Measurements from ENCODE around the gene RSU1. TPM values are rescaled to one million over a fixed set of nuclear protein-coding genes. Genes with fewer than 3 reads are reported as not detected.

Gene RSU1
- total RNA-seq, 1 donor from 2014 or later: 39.2 TPM

DNA sequence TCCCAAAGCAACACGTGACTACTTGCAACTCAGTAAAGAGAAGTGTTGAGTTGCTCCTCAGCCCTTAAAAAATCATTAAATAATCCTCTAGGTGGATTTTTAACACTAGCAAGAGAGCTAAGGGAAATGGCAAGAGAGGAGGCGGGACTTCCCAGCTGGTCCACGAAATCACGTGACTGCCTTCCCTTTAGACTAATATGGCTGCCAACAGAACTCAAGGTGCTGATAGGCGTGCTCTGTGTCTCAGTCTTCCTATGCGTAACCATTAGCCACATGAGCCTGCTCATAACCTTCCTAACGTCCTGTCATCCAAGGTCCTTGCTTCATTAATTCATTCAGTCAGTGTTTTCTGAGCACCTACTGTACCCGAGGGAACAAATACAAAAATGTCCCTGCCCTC, 66.0 kb downstream of the RSU1 start:
- H3K27me3 ChIP-seq (ENCODE audit: low read depth): no peaks in the 10 kb centered on the region
- H3K27ac ChIP-seq (replicated peaks): no peak overlapping the region
- no peaks in the 10 kb centered on the region for H3K9me3 ChIP-seq (replicated peaks)
- no peak for TF ChIP-seq CTCF (IDR thresholded peaks at IDR 0.05; ENCODE audit: borderline replicate concordance)
- no peak overlapping the region for H3K4me3 ChIP-seq
- no peak for DNase-seq
- peaks cover 4% of the 10 kb centered on the region for H3K4me1 ChIP-seq
- intact Hi-C loops (cut with micrococcal nuclease): no loop called here
- peaks cover 56% of the 10 kb centered on the region for H3K36me3 ChIP-seq

DNA sequence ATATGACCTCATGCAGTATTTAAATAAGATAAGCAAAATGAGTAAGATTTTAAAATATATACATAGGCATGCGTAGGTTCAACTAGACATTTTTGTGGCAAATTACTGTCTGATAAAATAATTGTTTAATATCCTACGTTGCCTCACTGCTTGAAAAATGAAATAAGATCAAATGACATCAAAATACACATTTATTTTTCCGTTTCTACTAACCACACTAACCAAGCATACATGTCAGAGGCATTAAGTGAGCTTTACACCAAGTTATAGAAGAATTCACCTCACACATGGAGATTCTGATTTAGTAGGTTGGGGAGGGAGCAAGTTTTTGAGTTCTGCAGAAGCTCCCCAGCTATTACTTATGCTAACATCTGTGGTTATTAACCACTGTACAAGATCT, 66.8 kb downstream of the RSU1 start:
- DNase-seq: no peak
- Histone ChIP-seq H3K27ac (replicated peaks) (no peak overlapping the region), H3K9me3 (replicated peaks) (no peaks in the 10 kb centered on the region), H3K27me3 (ENCODE audit: low read depth) (no peaks in the 10 kb centered on the region), H3K36me3 (peaks cover 56% of the 10 kb centered on the region), H3K4me1 (peaks cover 4% of the 10 kb centered on the region), H3K4me3 (no peak overlapping the region)
- TF ChIP-seq CTCF (IDR thresholded peaks at IDR 0.05; ENCODE audit: borderline replicate concordance): no peak
- intact Hi-C loops (cut with micrococcal nuclease): no loop called here

DNA sequence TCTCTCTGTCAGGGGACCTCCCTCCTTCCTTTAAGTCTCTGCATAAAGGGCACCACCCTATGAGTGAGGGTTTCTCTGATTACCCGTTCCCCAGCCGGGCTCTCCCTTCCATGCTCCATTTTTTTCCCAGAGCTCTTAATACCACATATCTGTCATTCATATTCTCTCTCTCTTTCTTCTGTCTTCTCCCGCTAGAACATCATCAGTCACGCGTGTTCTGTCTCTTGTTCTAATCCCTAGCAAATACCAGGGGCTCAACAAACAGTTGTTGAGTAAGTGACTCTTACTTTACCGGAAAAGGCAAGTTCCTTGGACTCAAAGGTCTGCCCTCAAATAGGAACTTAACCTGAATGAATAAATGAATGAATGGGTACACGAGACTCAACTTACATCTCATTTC, 68.5 kb downstream of the RSU1 start:
- intact Hi-C loops (cut with micrococcal nuclease): no loop called here
- H3K4me1 ChIP-seq: no peaks in the 10 kb centered on the region
- peaks cover 52% of the 10 kb centered on the region for H3K36me3 ChIP-seq
- no peak overlapping the region for H3K4me3 ChIP-seq
- H3K27me3 ChIP-seq (ENCODE audit: low read depth): no peaks in the 10 kb centered on the region
- no peak for TF ChIP-seq CTCF (IDR thresholded peaks at IDR 0.05; ENCODE audit: borderline replicate concordance)
- H3K9me3 ChIP-seq (replicated peaks): no peaks in the 10 kb centered on the region
- no peak for DNase-seq
- no peak overlapping the region for H3K27ac ChIP-seq (replicated peaks)

- TF ChIP-seq CTCF (IDR thresholded peaks at IDR 0.05; ENCODE audit: borderline replicate concordance): no peak
- Histone ChIP-seq H3K27ac (replicated peaks) (no peak overlapping the region), H3K4me1 (peaks cover 7% of the 10 kb centered on the region), H3K4me3 (no peak overlapping the region), H3K27me3 (ENCODE audit: low read depth) (no peaks in the 10 kb centered on the region), H3K9me3 (replicated peaks) (no peaks in the 10 kb centered on the region), H3K36me3 (peaks cover 38% of the 10 kb centered on the region)
- no peak for DNase-seq
- intact Hi-C loops (cut with micrococcal nuclease): no loop called here
Observed at GRCh38 chr10:16746856-16747255, 70.4 kb downstream of the RSU1 start.

GRCh38 chr10:16745061-16745460, 72.2 kb downstream of the RSU1 start:
- no peak for TF ChIP-seq CTCF (IDR thresholded peaks at IDR 0.05; ENCODE audit: borderline replicate concordance)
- intact Hi-C loops (cut with micrococcal nuclease): no loop called here
- Histone ChIP-seq H3K27ac (replicated peaks) (no peak overlapping the region), H3K9me3 (replicated peaks) (peaks cover 5% of the 10 kb centered on the region), H3K27me3 (ENCODE audit: low read depth) (no peaks in the 10 kb centered on the region), H3K4me1 (peaks cover 7% of the 10 kb centered on the region), H3K36me3 (peaks cover 35% of the 10 kb centered on the region), H3K4me3 (no peak overlapping the region)
- no peak for DNase-seq
